SKM-1 treated with dmso at 0.1 percent for 144 hours (cell line): ENCODE data around the gene DUSP19.

Source experiments
- DNase-seq: peaks from one replicate; lab custom pipeline; 2025; ENCODE audit not compliant: unreplicated experiment; lab: John Stamatoyannopoulos, UW

DUSP19 gene

DNA sequence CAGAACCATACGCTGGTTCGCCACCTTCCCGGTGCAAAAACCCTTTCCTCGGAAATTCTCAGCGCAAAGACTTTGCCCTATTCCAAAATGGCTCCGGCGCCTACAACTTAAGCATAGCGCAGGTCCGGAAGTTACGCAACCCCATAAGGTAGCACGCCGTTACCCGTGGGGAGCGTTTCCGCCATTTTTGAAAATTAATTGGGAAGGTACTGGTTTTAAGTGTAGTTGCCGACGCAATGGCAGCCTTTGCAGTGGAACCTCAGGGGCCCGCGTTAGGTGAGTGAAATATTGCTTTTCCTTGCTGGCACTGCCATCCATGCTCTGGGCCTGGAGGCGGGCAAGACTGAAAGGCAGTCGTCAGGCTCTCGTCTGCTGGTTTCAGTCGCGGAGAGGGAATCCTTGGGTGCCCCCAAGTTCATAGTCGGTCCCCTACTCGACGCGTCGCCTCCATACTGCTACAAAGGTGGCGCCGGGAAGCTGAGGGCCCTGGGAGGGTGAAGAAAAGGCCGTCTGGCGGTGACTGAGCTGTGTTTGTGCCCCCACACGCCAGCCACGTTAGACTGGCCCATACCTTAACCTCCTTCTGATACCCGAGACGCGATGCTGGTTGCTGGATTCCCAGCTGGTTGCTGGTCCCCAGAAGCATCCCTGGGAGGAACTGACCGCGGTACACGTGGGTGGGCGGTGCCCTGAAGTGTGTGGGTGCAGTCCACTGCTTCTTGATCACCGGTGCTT, 45.8 kb downstream of the DUSP19 start, which contains the start of gene NUP35:
Gene NUP35 (plus strand): TSS at position 222 of the 735 bp plus-strand sequence. CDS start 15 bp downstream, at position 237.
- DNase-seq, result peak; percentile 75

- DNase-seq, result no peak
These were observed 46.4 kb downstream of the DUSP19 start for GRCh38 chr2:183124957-183125255.

- DNase-seq, result no peak
These were observed 47.3 kb downstream of the DUSP19 start for GRCh38 chr2:183125659-183126341.

DNA sequence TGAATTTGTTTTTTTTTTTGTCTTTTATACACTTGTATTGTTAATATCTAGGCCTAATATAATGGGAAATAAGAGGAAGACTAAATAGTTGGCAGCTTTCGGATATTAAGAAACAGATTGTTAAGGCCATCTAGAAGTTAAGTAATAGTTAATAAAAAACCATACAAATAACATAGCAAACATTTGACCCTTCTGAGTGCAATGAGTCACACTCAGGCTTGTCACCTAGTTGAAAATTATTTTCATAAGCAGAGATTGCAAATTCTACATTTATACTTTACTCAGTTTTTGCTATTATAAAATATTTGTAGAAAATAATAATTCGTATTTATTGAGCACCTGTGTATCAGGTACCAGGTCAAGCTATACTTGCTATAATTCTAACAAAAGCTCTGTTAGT, 48.1 kb downstream of the DUSP19 start:
- DNase-seq, result no peak

DNA sequence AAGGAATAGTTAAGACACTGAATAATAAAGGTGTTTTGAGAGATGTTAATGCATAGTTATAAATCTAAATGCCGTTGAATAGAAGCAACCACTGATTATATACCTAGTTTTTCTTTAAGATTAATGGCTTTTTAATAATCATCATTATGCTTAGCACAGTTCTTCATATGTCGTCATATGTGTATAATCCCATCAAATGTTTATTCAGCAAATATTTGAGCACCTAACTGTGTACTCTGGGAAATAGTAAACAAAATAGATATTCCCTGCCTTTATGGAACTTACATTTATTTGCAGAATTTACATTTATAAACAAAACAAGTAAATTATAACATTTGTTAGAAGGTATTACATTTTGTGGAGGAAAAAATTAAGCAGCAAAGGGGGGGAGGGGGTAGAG, 55.5 kb downstream of the DUSP19 start:
- no peak for DNase-seq

DNA sequence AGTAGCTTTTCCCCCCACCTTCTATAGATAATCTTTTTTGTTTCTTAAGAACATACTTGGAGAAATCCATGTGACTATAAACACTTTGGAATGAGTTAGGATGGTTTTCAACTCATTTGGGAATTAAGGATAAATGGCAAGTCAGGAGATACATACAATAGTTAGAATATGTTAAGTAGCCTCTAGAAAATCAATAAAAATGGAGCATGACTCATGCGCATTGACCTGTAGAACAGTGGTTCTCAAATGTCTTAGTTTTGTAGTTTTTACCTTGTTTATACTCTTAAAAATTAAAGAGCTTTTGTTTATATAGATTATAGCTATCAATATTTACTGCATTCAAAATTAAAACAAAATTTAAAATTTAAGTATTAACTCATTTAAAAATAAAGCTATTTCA, 70.4 kb downstream of the DUSP19 start:
- DNase-seq, result no peak

GRCh38 chr2:183149489-183149888, 70.9 kb downstream of the DUSP19 start:
- no peak for DNase-seq
